Naive B cell (primary cell): ENCODE results near the gene FUCA2. TPM values are rescaled to one million over a fixed set of nuclear protein-coding genes. Genes with fewer than 3 reads are reported as not detected.

Experiments
- ATAC-seq, 2 donors: fragments of 150-1000 bp; cut with Tn5 transposase; 2 replicates each; pipeline ENCODE4 v1.10.0; 2021; ENCODE audit warnings: low read depth in 2 of 2, mild to moderate bottlenecking in 2 of 2, moderate library complexity in 2 of 2
- DNase-seq: peaks from one replicate; pipeline ENCODE4 v3.0.0; 2022
- H3K27ac Mint-ChIP-seq, 6 donors: one replicate each; pipeline ENCODE4 v1.8.0; 2020 to 2022; ENCODE audit warnings: mild to moderate bottlenecking in 6 of 6, mixed read lengths in 6 of 6, moderate library complexity in 5 of 6, inconsistent platforms in 2 of 6
- H3K27me3 Mint-ChIP-seq, 3 donors: one replicate each; pipeline ENCODE4 v1.8.0; 2021 to 2022; ENCODE audit warnings: mixed read lengths in 3 of 3, mild to moderate bottlenecking in 1 of 3
- H3K36me3 Mint-ChIP-seq, 2 donors: one replicate each; pipeline ENCODE4 v1.8.0; 2020 to 2022; ENCODE audit warnings: mixed read lengths in 2 of 2, inconsistent platforms in 1 of 2, mild to moderate bottlenecking in 1 of 2
- H3K4me1 Mint-ChIP-seq, 3 donors: one replicate each; pipeline ENCODE4 v1.8.0; 2020 to 2022; ENCODE audit warnings: mixed read lengths in 3 of 3, inconsistent platforms in 1 of 3, mild to moderate bottlenecking in 1 of 3, moderate library complexity in 1 of 3
- H3K4me3 Mint-ChIP-seq, 8 donors: one replicate each; pipeline ENCODE4 v1.8.0; 2020 to 2022; ENCODE audit warnings: mild to moderate bottlenecking in 8 of 8, mixed read lengths in 8 of 8, moderate library complexity in 8 of 8, inconsistent platforms in 2 of 8
- H3K9me3 Mint-ChIP-seq, 7 donors: one replicate each; pipeline ENCODE4 v1.8.0; 2020 to 2022; ENCODE audit warnings: mixed read lengths in 7 of 7, mild to moderate bottlenecking in 5 of 7, inconsistent platforms in 2 of 7, moderate library complexity in 1 of 7
- polyA plus RNA-seq, 6 donors: library from polyadenylated mRNA; unstranded; fragments of 300-500 nt; fragmentation: Illumina TruSeq; gene quantifications; one replicate each; pipeline ENCODE4 v1.2.3, GENCODE V29; 2021; ENCODE audit warnings: low read depth in 6 of 6

FUCA2 gene
- polyA plus RNA-seq, 6 donors from 2014 or later, result 9.0 to 17.5 (median 11.2) TPM

DNA sequence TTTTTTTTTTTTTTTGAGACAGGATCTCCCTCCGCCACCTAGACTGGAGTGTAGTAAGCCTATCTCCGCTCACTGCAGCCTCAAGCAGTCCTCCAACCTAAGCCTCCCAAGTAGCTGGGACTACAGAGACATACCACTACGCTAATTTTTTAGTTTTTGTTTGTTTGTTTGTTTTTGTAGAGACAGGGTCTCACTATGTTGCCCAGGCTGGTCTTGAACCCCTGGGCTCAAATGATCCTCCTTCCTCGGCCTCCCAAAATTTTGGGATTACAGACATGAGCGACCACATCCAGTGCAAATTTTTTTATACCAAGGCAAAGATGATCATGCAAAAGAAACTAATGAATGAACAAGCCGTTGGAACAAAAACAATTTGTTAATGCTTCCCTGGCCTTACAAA lies 5.3 kb downstream of the FUCA2 start:
- Mint-ChIP-seq H3K36me3 (peaks cover 0 to 8% of the 10 kb centered on the region in 2 donors), H3K27me3 (no peaks in the 10 kb centered on the region), H3K9me3 (no peaks in the 10 kb centered on the region)

DNA sequence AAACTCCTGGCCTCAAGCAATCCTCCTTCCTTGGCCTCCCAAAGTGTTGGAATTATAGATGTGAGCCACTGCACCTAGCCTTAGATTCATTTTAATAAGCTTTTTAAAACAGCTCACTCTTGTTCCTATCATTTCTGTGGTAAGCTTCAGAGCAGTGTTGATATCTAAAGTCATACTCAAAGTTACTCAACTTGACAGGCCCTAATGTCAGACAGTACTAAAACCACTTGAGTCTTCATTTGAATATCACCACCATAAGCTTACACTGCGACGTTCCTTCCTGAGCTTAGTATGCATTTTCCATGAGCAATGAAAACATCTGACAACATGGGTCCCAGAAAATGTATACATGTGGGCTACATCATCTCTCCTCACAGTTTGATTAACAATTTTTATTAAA lies 6.0 kb downstream of the FUCA2 start:
- ATAC-seq (no peak), DNase-seq (no peak)
- Mint-ChIP-seq H3K4me1 (peaks cover 5 to 19% (median 10%) of the 10 kb centered on the region in 3 donors), H3K9me3 (no peaks in the 10 kb centered on the region), H3K4me3 (no peak overlapping the region), H3K36me3 (peaks cover 0 to 8% of the 10 kb centered on the region in 2 donors), H3K27me3 (no peaks in the 10 kb centered on the region), H3K27ac (no peak overlapping the region)

More for the DNA sequence above, 5.3 kb downstream of the FUCA2 start:
- Mint-ChIP-seq H3K27ac (no peak overlapping the region), H3K4me3 (peak overlapping the region in 1 of 8 donors; percentile 29), H3K4me1 (peaks cover 10 to 25% (median 16%) of the 10 kb centered on the region in 3 donors)
- DNase-seq (no peak), ATAC-seq (no peak)

DNA sequence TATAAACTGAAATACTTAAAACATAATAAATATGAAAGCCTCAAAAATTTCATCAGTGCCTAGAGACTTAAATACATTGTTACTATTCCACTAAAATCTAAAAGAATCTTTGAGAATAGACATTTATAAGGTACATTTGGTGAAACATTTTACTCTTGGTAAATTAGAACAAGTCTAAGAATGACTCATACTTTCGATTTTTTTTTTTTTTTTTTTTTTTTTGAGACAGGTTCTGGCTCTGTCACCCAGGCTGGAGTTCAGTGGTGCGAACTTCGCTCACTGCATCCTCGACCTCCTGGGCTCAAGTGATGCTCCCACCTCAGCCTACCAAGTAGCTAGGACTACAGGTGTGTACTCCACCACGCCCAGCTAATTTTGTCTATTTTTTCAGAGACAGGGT lies 6.4 kb downstream of the FUCA2 start:
- H3K36me3 Mint-ChIP-seq, result peaks cover 2 to 13% of the 10 kb centered on the region in 2 donors
- H3K4me1 Mint-ChIP-seq, result peaks cover 5 to 19% (median 6%) of the 10 kb centered on the region in 3 donors
- no peaks in the 10 kb centered on the region for H3K27me3 Mint-ChIP-seq

DNA sequence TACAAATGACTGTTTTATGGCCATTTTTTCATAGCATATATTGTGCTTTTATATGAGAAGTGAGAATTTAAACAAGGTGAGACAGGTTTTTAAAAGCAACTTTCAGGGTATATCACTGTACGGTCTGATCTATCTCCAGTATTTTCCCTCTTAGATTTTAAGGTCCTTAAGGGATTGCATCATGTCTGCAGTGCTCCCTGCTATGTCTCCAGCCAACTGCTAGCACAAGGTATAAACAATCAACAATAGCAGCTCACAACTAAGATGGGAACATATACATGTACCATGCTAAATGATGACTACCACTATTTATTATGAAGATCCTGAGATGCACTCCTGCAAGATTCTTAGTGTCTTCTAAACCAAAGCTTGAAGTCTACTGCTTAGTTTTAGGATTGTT lies 7.2 kb downstream of the FUCA2 start:
- H3K27me3 Mint-ChIP-seq, result no peaks in the 10 kb centered on the region
- no peak overlapping the region for H3K27ac Mint-ChIP-seq
- ATAC-seq (no peak), DNase-seq (no peak)
- no peak overlapping the region for H3K4me3 Mint-ChIP-seq
- peaks cover 0 to 2% (median 0%) of the 10 kb centered on the region in 7 donors for H3K9me3 Mint-ChIP-seq
- H3K36me3 Mint-ChIP-seq, result peaks cover 9 to 20% of the 10 kb centered on the region in 2 donors
- peaks cover 5 to 15% (median 6%) of the 10 kb centered on the region in 3 donors for H3K4me1 Mint-ChIP-seq

More for the DNA sequence above, 6.4 kb downstream of the FUCA2 start:
- DNase-seq (no peak), ATAC-seq (no peak)
- Mint-ChIP-seq H3K9me3 (no peaks in the 10 kb centered on the region), H3K27ac (no peak overlapping the region), H3K4me3 (no peak overlapping the region)

DNA sequence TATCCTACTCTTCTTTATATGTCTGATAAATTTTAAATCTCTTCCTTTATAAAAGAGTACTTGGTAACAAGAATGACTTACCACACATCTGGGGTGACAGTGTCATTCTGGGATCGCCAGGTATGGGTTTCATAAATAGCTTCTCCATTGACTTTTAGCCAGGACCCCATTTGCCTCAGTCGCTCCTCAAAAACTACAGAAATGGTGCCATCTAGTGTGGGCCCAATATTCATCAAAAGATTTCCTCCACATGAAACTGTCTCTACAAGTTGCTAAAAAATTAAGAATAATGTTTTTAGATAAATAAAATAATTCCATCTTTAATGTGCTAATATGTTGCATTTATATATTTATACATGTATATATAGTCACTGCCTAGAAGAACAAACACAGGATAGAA lies 9.7 kb downstream of the FUCA2 start:
- ATAC-seq (no peak), DNase-seq (no peak)
- no peak overlapping the region for H3K4me3 Mint-ChIP-seq
- peaks cover 22 to 23% of the 10 kb centered on the region in 2 donors for H3K36me3 Mint-ChIP-seq
- H3K27ac Mint-ChIP-seq, result no peak overlapping the region
- H3K9me3 Mint-ChIP-seq, result peaks cover 0 to 5% (median 0%) of the 10 kb centered on the region in 7 donors
- no peaks in the 10 kb centered on the region for H3K27me3 Mint-ChIP-seq
- no peaks in the 10 kb centered on the region for H3K4me1 Mint-ChIP-seq

DNA sequence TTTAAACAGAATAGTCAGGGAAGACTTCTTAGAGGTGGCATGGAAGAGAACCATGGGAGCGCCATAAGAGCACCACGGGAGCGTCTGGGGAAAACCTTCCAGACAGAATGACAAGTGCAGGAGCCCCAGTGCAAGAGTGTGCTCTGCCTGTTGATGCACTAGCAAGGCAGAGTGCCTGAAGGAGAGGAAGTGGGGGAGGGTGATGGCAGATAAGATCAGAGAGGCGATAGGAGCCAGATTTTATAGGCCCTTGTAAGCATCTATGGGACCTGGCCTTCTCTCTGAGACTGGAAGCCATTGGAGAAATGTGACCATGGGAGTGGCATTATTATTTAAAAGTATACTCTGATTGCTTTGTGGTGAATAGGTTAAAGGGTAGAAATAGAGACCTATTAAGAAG lies 13.1 kb downstream of the FUCA2 start:
- H3K9me3 Mint-ChIP-seq, result peaks cover 0 to 5% (median 0%) of the 10 kb centered on the region in 7 donors
- H3K4me1 Mint-ChIP-seq, result no peaks in the 10 kb centered on the region
- DNase-seq (no peak), ATAC-seq (no peak)
- H3K36me3 Mint-ChIP-seq, result peaks cover 24 to 31% of the 10 kb centered on the region in 2 donors
- no peak overlapping the region for H3K4me3 Mint-ChIP-seq
- H3K27me3 Mint-ChIP-seq, result no peaks in the 10 kb centered on the region
- no peak overlapping the region for H3K27ac Mint-ChIP-seq

DNA sequence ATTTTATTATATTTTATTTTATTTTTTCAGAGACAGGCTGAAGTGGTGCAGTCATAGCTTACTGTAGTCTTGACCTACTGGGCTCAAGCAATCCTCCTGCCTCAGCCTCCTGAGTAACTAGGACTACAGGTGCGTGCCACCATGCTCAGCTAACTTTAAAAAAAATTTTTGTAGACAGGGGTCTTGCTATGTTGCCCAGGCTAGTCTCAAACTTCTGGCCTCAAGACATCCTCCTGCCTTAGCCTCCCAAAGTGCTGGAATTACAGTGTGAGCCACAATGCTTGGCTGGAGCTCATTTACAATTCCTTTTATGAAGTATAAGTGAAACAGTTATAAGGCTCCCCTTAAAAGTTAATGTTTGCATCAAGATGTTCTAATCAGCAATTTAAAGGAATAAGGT lies 14.5 kb downstream of the FUCA2 start:
- Mint-ChIP-seq H3K27me3 (no peaks in the 10 kb centered on the region), H3K9me3 (peaks cover 0 to 5% (median 0%) of the 10 kb centered on the region in 7 donors), H3K4me1 (no peaks in the 10 kb centered on the region), H3K36me3 (peaks cover 26 to 31% of the 10 kb centered on the region in 2 donors), H3K4me3 (no peak overlapping the region), H3K27ac (no peak overlapping the region)
- no peak for ATAC-seq
- DNase-seq, result no peak

DNA sequence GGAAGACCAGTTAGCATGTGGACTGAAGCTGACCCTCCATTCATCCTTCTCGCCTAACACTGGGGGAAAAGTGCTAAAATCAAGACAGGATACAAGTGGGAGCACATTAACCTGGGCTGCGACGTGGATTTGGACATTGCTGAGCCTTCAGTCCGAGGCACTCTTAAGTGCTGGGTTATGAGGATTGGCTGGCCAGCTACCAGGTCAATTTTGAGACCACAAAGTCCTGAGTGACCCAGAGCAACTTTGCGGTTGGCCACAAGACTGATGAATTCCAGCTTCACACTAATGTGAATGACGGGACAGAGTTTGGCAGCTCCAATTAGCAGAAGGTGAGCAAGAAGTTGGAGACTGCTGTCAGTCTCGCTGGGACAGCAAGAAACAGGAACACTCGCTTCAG lies 20.7 kb downstream of the FUCA2 start:
- DNase-seq, result no peak
- no peaks in the 10 kb centered on the region for H3K4me1 Mint-ChIP-seq
- H3K4me3 Mint-ChIP-seq, result no peak overlapping the region
- no peak overlapping the region for H3K27ac Mint-ChIP-seq
- ATAC-seq, result no peak
- H3K27me3 Mint-ChIP-seq, result no peaks in the 10 kb centered on the region
- no peaks in the 10 kb centered on the region for H3K9me3 Mint-ChIP-seq
- H3K36me3 Mint-ChIP-seq, result peaks cover 6 to 9% of the 10 kb centered on the region in 2 donors

DNA sequence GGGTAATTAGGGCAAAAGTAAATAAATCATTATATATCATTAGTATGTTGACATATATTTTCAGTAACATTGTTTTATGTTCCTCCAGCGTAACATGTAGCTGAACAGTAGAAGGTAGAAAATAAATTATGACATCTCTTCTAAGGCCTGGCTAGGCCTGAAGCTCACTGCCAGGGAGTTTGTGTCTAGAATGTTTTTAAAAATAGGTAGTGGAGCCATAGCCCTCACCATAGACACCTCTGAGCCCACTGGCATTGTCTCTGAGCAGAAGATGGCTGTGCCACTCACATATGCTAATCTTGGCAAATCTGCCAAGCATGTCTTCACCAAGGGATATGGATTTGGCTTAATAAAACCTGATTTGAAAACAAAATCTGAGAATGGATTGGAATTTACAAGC lies 21.3 kb downstream of the FUCA2 start:
- Mint-ChIP-seq H3K36me3 (peaks cover 6 to 9% of the 10 kb centered on the region in 2 donors), H3K27me3 (no peaks in the 10 kb centered on the region), H3K4me1 (no peaks in the 10 kb centered on the region), H3K27ac (no peak overlapping the region), H3K9me3 (no peaks in the 10 kb centered on the region), H3K4me3 (no peak overlapping the region)
- ATAC-seq, result no peak
- no peak for DNase-seq

DNA sequence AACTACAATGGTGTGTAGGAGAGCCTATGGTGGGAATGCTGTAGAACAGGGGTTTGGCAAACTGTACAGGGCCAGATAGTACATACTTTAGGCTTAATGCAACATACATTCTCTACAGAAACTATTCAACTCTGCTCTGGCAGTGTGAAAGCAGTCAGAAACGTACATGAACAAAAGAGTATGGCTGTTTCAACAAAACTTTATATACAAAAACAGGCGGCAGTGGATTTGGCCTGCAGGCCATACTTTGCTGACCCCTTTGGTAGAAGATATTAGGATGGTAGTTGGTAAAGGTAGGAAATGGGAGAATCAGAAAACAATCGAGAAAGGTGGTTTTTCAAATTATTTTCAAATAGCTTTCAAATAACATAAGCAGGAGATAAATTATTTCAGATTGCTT lies 24.8 kb downstream of the FUCA2 start:
- H3K36me3 Mint-ChIP-seq, result peaks cover 0 to 3% of the 10 kb centered on the region in 2 donors
- no peak for ATAC-seq
- no peaks in the 10 kb centered on the region for H3K4me1 Mint-ChIP-seq
- H3K27ac Mint-ChIP-seq, result no peak overlapping the region
- no peak for DNase-seq
- no peaks in the 10 kb centered on the region for H3K27me3 Mint-ChIP-seq
- H3K9me3 Mint-ChIP-seq, result no peaks in the 10 kb centered on the region
- H3K4me3 Mint-ChIP-seq, result no peak overlapping the region

DNA sequence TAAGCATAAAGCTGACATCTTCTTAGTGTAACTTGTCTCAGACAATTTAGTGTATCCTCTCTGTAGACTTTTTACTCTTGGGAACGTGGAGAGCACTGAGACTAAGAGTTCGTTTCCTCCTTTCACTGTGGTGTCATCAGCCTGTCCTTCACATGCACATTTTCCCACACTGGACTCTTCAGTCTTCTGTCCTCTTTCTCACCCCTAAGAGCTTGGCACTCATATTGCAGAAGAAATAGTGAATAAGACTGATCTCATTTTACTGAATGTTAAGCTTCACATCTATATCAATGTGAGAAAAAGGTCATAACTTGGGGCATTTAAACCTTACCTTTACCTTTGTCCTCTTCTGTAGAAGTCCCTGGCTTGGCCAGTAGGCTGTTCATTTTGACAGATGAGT lies 25.6 kb downstream of the FUCA2 start:
- H3K9me3 Mint-ChIP-seq, result no peaks in the 10 kb centered on the region
- H3K4me3 Mint-ChIP-seq, result no peak overlapping the region
- H3K27me3 Mint-ChIP-seq, result no peaks in the 10 kb centered on the region
- DNase-seq (no peak), ATAC-seq (no peak)
- peaks cover 0 to 3% of the 10 kb centered on the region in 2 donors for H3K36me3 Mint-ChIP-seq
- H3K27ac Mint-ChIP-seq, result peak overlapping the region in 1 of 6 donors; percentile 21
- H3K4me1 Mint-ChIP-seq, result no peaks in the 10 kb centered on the region

DNA sequence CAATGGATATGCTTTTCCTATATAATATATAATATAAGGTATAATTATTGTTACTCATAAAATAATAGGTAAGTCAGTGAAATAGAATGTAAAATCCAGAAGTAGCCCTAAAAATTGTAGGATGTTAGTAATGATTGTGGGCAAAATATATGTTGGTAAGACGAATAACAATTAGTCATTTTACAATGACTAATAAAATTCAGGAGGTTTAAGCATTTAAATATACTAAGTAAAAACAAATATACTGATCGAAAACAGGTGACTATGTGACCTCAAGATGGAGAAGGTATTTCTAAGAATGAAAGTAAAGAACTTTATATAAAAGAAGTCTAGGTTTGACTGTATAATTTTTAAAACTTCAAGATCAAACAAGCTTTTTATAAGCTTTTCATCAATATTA lies 28.9 kb downstream of the FUCA2 start:
- no peak overlapping the region for H3K27ac Mint-ChIP-seq

DNA sequence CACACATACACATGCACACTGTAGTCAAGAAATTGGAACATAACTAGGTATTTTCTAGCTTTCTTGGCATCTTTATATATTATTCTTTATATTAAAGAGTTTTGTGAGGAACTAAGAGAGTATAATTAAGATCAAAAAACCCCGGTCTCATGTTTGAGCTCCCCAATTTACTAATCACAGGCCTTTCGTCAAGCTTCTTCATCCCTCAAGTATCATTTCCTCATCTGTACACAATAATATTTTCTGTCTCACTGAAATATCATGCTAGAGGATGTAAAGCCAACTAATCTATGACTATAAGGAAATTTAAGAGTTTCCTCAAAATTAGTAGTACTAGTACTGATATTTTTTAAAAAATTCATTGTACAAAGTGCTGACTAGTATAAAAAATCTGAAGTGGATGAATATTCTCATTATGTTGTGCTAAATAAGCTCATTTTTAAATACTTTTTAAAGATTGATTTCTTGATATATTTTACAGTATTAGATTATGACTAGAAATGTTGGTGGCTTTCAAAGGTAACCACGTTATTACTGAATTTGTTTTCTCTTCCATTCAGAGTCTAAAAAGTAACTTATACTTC lies 32.9 kb downstream of the FUCA2 start:
- H3K27ac Mint-ChIP-seq, result peak overlapping the region in 1 of 6 donors; percentile 60
- H3K36me3 Mint-ChIP-seq, result peaks cover 37 to 38% of the 10 kb centered on the region in 2 donors
- ATAC-seq (peak; percentile 48 to 52), DNase-seq (no peak)
- no peaks in the 10 kb centered on the region for H3K27me3 Mint-ChIP-seq
- H3K9me3 Mint-ChIP-seq, result no peaks in the 10 kb centered on the region
- H3K4me3 Mint-ChIP-seq, result no peak overlapping the region
- peaks cover 4 to 14% (median 10%) of the 10 kb centered on the region in 3 donors for H3K4me1 Mint-ChIP-seq

More for the DNA sequence above, 28.9 kb downstream of the FUCA2 start:
- no peak overlapping the region for H3K4me3 Mint-ChIP-seq
- H3K27me3 Mint-ChIP-seq, result no peaks in the 10 kb centered on the region
- peaks cover 7 to 13% of the 10 kb centered on the region in 2 donors for H3K36me3 Mint-ChIP-seq
- DNase-seq (no peak), ATAC-seq (no peak)
- H3K9me3 Mint-ChIP-seq, result no peaks in the 10 kb centered on the region
- H3K4me1 Mint-ChIP-seq, result peaks cover 4 to 8% (median 8%) of the 10 kb centered on the region in 3 donors

DNA sequence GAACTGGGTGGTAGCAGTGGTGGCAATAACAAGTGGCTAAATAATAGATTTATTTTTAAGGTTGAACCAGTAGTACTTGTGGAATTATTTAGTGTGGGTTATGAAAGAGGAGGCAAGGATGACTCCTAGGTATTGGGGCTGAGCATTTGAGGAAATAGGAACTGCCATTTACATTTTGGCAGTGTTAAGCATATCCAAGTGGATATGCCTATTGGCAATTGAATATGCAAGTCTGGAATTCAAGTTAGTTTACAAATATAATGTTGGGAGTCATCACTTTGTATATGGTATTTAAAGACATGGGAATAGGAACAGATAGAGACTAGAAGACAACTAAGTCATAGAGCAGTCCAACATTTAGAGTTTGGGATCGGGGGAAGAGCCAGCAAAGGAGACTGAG lies 35.0 kb downstream of the FUCA2 start:
- Mint-ChIP-seq H3K4me1 (peaks cover 4 to 14% (median 10%) of the 10 kb centered on the region in 3 donors), H3K36me3 (peaks cover 50 to 52% of the 10 kb centered on the region in 2 donors), H3K9me3 (no peaks in the 10 kb centered on the region), H3K27ac (peak overlapping the region in 1 of 6 donors; percentile 7), H3K4me3 (peak overlapping the region in 1 of 8 donors; percentile 31), H3K27me3 (no peaks in the 10 kb centered on the region)
- ATAC-seq (no peak), DNase-seq (no peak)
